Measurements from ENCODE around the gene CRADD.
A peak's percentile ranks its signal among the peaks of the same experiment; 100 is the strongest.

The CRADD gene

DNA sequence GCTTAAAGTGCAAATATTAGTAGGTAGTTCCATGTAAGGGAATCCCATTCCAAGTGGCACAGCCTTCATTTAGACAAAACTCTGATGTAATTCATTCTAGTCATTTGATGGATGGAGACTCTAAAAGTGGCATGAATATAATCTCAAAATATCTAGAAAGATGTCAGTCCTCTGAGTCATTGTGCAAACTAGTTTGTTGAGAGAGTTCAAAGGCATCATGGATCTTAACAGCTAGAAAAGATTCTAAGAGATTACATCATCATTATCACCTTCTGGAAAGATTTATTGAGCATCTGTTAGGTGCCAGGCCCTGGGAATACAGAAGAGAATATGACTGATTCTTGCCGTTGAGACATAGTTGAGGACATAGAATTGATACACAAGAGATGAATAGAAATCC, 30.7 kb downstream of the CRADD start (continued):
- TF ChIP-seq ZNF629 (tag by site-specific recombination; IDR thresholded peaks at IDR 0.05): peak; percentile 76
- peak; percentile 32; the same call in 1 of the 2 replicates for TF ChIP-seq TCF7L2 (IDR thresholded peaks at IDR 0.05; ENCODE audit: borderline replicate concordance, low read depth, low read length)
- no peak for TF ChIP-seq ZNF391 (tag by site-specific recombination; IDR thresholded peaks at IDR 0.05; ENCODE audit: borderline replicate concordance, low read depth)
- no peak for TF ChIP-seq ZNF747 (tag by site-specific recombination; IDR thresholded peaks at IDR 0.05)
- TF ChIP-seq ZNF654 (tag by site-specific recombination; IDR thresholded peaks at IDR 0.05; ENCODE audit: low read depth): no peak
- TF ChIP-seq, protein P1, sequence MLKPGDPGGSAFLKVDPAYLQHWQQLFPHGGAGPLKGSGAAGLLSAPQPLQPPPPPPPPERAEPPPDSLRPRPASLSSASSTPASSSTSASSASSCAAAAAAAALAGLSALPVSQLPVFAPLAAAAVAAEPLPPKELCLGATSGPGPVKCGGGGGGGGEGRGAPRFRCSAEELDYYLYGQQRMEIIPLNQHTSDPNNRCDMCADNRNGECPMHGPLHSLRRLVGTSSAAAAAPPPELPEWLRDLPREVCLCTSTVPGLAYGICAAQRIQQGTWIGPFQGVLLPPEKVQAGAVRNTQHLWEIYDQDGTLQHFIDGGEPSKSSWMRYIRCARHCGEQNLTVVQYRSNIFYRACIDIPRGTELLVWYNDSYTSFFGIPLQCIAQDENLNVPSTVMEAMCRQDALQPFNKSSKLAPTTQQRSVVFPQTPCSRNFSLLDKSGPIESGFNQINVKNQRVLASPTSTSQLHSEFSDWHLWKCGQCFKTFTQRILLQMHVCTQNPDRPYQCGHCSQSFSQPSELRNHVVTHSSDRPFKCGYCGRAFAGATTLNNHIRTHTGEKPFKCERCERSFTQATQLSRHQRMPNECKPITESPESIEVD (tag by site-specific recombination; IDR thresholded peaks at IDR 0.05): peak; percentile 64
- TF ChIP-seq, protein P2, sequence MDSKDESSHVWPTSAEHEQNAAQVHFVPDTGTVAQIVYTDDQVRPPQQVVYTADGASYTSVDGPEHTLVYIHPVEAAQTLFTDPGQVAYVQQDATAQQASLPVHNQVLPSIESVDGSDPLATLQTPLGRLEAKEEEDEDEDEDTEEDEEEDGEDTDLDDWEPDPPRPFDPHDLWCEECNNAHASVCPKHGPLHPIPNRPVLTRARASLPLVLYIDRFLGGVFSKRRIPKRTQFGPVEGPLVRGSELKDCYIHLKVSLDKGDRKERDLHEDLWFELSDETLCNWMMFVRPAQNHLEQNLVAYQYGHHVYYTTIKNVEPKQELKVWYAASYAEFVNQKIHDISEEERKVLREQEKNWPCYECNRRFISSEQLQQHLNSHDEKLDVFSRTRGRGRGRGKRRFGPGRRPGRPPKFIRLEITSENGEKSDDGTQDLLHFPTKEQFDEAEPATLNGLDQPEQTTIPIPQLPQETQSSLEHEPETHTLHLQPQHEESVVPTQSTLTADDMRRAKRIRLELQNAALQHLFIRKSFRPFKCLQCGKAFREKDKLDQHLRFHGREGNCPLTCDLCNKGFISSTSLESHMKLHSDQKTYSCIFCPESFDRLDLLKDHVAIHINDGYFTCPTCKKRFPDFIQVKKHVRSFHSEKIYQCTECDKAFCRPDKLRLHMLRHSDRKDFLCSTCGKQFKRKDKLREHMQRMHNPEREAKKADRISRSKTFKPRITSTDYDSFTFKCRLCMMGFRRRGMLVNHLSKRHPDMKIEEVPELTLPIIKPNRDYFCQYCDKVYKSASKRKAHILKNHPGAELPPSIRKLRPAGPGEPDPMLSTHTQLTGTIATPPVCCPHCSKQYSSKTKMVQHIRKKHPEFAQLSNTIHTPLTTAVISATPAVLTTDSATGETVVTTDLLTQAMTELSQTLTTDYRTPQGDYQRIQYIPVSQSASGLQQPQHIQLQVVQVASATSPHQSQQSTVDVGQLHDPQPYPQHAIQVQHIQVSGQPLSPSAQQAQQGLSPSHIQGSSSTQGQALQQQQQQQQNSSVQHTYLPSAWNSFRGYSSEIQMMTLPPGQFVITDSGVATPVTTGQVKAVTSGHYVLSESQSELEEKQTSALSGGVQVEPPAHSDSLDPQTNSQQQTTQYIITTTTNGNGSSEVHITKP (tag by site-specific recombination; IDR thresholded peaks at IDR 0.05): 0 out of 2 replicates have a peak, but pooled peaks have one; percentile 42
- TF ChIP-seq ZNF366 (tag by site-specific recombination; conservative IDR thresholded peaks at IDR 0.05): peak; percentile 43
- TF ChIP-seq ZFP37 (tag by site-specific recombination; IDR thresholded peaks at IDR 0.05): no peak
- TF ChIP-seq KLF10 (tag by site-specific recombination; IDR thresholded peaks at IDR 0.05): no peak
- TF ChIP-seq GLI4 (tag by site-specific recombination; IDR thresholded peaks at IDR 0.05): no peak

DNA sequence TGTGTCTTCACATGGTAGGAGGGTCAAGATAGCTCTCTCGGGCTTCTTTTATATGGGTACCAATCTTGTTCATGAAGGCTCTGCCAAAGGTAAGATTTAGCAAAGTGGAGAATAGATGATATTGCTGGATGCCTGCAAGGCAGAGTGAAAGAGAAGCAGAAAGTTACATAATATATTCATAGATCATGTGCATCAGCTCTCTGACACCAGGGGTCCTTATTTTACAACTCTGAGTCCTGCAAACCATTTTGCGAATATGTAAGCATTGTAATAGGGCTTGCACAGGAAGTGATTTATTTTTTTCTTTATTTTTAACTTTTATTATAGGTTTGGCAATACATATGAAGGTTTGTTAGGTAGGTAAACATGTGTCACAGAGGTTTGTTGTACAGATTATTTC, 31.8 kb downstream of the CRADD start:
- Histone ChIP-seq H3K36me3 (ENCODE audit: control insufficient read depth in 2 of 2, insufficient read depth in 1 of 2, low read length in 2 of 2) (no peaks in the 10 kb centered on the region), H3K4me3 (ENCODE audit: low read depth, low read length) (no peak overlapping the region), H3K27ac (ENCODE audit: extremely low read depth, low read depth, low read length) (no peak overlapping the region), H3K4me1 (ENCODE audit: control insufficient read depth, insufficient read depth, low read length) (0 out of 2 replicates have a peak, but pooled peaks cover 6% of the 10 kb centered on the region), H3K9me3 (ENCODE audit: control insufficient read depth, insufficient read depth, low read depth, low read length) (no peaks in the 10 kb centered on the region)
- TF ChIP-seq MZF1 (tag by site-specific recombination; IDR thresholded peaks at IDR 0.05; ENCODE audit: borderline replicate concordance) (no peak), ZNF214 (tag by site-specific recombination; IDR thresholded peaks at IDR 0.05; ENCODE audit: borderline replicate concordance) (no peak), ZNF596 (tag by site-specific recombination; IDR thresholded peaks at IDR 0.05) (no peak), ZNF623 (tag by site-specific recombination; IDR thresholded peaks at IDR 0.05) (no peak), ZNF76 (tag by site-specific recombination; IDR thresholded peaks at IDR 0.05; ENCODE audit: borderline replicate concordance, low read depth) (no peak), KLF1 (tag by site-specific recombination; IDR thresholded peaks at IDR 0.05) (no peak), KLF8 (tag by site-specific recombination; IDR thresholded peaks at IDR 0.05) (no peak), ZNF211 (tag by site-specific recombination; IDR thresholded peaks at IDR 0.05; ENCODE audit: low read depth) (no peak), EGR2 (tag by site-specific recombination; IDR thresholded peaks at IDR 0.05; ENCODE audit: low read depth) (no peak)
- CTCF ChIA-PET: no interaction called here
- POLR2A ChIA-PET: no interaction called here

- TF ChIP-seq ZNF146 (tag by site-specific recombination; IDR thresholded peaks at IDR 0.05) (peak; percentile 89), SP3 (tag by site-specific recombination; IDR thresholded peaks at IDR 0.05) (no peak)
- H3K36me3 ChIP-seq (ENCODE audit: control insufficient read depth in 2 of 2, insufficient read depth in 1 of 2, low read length in 2 of 2): no peaks in the 10 kb centered on the region
- ChIA-PET CTCF (interaction anchor here (0.9 kb wide), 1 partner anchor 205 kb away, joined by 3 read pairs; no protein-coding TSS in a partner anchor), POLR2A (no interaction called here)
- H3K4me1 ChIP-seq (ENCODE audit: control insufficient read depth, insufficient read depth, low read length): 0 out of 2 replicates have a peak, but pooled peaks cover 6% of the 10 kb centered on the region
- H3K9me3 ChIP-seq (ENCODE audit: control insufficient read depth, insufficient read depth, low read depth, low read length): no peaks in the 10 kb centered on the region
- no peak overlapping the region for H3K4me3 ChIP-seq (ENCODE audit: low read depth, low read length)
- H3K27ac ChIP-seq (ENCODE audit: extremely low read depth, low read depth, low read length): no peak overlapping the region
Measured at GRCh38 chr12:93709386-93709785, 32.2 kb downstream of the CRADD start.

Data from HEK293 (cell line).